ENCODE measurements around the gene B4GALT5.
A peak's percentile ranks its signal among the peaks of the same experiment; 100 is the strongest.
"Not testable (repeated sequence)": the region's sequence is repeated elsewhere in the genome, so short reads cannot be mapped to it uniquely, and the experiment has no call there.

Gene B4GALT5

GRCh38 chr20:49628280-49628679 is 85.4 kb downstream of the B4GALT5 start:
- peak; percentile 34 for DNase-seq (ENCODE audit: low read depth)

DNA sequence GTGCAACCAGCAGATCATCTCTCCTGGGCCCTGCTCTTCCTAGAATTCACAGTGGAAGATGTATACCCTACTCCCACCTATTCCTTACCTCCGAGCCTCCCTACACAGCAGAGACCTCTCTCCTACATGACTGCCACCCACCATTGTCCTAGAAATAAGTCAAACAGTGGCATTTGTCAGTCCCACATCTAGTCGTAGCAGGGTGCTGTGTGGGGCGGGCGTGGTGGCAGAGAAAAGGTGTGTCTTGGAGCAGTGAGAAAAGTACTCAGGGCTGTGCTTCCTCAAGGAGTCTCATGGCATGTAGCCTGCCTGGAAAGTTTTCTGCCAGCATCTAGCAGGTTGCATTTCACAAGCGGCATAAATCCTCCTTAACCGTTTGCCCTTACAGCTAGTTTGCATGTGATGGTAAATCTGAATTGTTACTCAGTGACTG is 86.3 kb downstream of the B4GALT5 start:
- no peak for DNase-seq (ENCODE audit: low read depth)

- DNase-seq (ENCODE audit: low read depth) = not testable (repeated sequence)
These were observed 88.7 kb downstream of the B4GALT5 start for GRCh38 chr20:49624988-49625387.

DNA sequence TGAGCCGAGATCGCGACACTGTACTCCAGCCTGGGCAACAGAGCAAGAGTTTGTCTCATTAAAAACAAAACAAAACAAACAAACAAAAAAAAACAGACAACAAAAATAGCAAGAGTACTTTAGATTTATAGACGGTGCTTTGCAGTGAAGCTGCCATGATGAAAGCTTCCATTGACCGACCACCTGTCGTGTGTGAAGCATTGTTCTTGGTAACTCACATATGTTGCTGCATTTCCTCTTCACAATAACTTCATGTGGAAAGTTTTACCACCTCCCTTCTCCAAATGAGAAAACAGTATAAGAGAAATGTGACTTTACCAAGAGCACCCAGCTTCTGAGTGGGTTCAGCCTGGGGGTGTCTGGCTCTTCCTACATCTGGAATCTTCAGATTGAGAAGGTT is 89.4 kb downstream of the B4GALT5 start:
- DNase-seq (ENCODE audit: low read depth) = no peak

GRCh38 chr20:49622243-49622642 is 91.4 kb downstream of the B4GALT5 start:
- DNase-seq (ENCODE audit: low read depth) = no peak

- no peak for DNase-seq (ENCODE audit: low read depth)
These were observed 93.1 kb downstream of the B4GALT5 start for GRCh38 chr20:49620364-49621240.

GRCh38 chr20:49619113-49620048 is 94.3 kb downstream of the B4GALT5 start:
- no peak for DNase-seq (ENCODE audit: low read depth)

GRCh38 chr20:49618289-49618688 is 95.4 kb downstream of the B4GALT5 start:
- DNase-seq (ENCODE audit: low read depth) = no peak

- DNase-seq (ENCODE audit: low read depth) = not testable (repeated sequence)
These were observed 96.3 kb downstream of the B4GALT5 start for GRCh38 chr20:49617394-49617793.

- no peak for DNase-seq (ENCODE audit: low read depth)
These were observed 97.3 kb downstream of the B4GALT5 start for GRCh38 chr20:49616154-49617007.

DNA sequence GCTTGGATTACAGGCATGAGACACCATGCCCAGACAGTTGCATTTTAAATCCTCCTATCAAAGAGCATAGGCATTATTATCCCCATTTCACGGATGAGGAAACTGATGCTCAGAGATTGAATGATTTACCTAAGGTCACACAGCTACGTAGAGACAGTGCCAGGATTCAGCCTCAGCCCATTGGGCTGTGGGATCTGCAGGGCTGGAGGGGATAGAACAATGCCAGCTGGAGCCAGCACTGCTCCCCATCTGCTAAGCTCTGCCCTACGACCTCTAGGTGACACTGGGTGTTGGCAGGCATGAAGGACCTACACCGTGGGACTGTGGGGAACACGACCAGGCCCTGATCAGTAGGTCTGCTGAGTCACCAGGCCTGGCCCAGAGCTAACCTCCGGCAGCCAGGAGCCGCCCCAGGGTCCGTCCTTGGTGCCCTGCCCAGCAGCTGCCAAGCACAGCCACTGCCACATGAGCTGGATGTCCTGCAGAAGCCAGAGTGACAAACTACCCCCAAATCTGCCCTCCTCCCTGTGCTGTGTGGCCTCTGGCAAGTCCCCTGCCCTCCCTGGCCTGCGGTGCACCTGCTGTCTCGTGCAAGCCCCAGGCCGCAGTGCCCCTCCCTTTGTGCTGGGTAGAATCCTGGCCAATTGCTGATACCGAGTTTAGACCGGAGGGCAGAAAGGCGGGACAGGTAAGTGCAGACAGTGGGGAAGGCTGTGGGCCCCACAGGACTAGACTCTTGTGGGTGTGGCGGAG is 98.1 kb downstream of the B4GALT5 start:
- DNase-seq (ENCODE audit: low read depth) = peak; percentile 46

DNA sequence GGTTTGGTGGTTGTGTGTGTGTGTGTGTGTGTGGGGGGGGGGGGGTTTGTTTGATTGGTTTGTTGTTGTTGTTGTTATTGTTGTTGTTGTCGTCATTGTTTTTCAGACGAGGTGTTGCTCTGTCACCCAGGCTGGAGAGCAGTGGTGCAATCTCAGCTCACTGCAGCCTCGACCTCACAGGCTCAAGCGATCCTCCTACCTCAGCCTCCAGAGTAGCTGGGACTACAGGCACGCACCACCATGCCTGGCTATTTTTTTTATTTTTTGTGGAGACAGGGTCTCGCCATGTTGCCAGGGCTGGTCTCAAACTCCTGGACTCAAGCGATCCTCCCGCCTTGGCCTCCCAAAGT is 98.7 kb downstream of the B4GALT5 start:
- not testable (repeated sequence) for DNase-seq (ENCODE audit: low read depth)

DNA sequence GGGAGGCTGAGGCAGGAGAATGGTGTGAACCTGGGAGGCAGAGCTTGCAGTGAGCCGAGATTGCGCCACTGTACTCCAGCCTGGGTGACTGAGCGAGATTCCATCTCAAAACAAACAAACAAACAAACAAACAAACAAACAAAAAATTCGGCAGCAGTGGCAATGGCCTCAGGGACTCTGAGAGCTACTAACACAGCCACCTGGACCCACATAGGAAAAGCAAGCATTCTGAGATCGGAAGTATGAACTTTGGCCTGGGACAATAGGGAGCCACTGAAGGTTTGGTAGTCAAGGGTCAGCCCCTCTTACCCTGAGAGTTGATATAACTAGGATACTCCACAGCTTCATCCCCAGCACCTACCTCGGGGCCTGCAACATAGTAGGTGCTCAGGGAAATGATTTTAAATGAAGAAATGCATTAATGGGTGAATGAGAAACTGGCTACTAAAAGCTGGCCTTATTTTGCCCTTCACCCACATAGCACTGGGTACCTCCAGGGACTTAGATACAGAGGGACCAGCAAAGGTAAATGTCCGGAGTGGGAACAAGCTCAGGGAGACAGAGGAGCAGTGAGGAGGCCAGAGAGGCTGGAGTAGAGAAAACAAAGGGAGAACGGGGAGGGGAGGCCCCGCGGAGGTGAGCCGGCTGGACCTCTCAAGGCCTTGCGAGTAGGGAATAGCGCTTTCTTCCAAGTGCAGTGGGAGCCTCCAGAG is 99.2 kb downstream of the B4GALT5 start:
- no peak for DNase-seq (ENCODE audit: low read depth)

- DNase-seq (ENCODE audit: low read depth) = no peak
These were observed 101.4 kb downstream of the B4GALT5 start for GRCh38 chr20:49612127-49612738.

GRCh38 chr20:49611539-49612126 is 102.0 kb downstream of the B4GALT5 start:
- DNase-seq (ENCODE audit: low read depth) = not testable (repeated sequence)

DNA sequence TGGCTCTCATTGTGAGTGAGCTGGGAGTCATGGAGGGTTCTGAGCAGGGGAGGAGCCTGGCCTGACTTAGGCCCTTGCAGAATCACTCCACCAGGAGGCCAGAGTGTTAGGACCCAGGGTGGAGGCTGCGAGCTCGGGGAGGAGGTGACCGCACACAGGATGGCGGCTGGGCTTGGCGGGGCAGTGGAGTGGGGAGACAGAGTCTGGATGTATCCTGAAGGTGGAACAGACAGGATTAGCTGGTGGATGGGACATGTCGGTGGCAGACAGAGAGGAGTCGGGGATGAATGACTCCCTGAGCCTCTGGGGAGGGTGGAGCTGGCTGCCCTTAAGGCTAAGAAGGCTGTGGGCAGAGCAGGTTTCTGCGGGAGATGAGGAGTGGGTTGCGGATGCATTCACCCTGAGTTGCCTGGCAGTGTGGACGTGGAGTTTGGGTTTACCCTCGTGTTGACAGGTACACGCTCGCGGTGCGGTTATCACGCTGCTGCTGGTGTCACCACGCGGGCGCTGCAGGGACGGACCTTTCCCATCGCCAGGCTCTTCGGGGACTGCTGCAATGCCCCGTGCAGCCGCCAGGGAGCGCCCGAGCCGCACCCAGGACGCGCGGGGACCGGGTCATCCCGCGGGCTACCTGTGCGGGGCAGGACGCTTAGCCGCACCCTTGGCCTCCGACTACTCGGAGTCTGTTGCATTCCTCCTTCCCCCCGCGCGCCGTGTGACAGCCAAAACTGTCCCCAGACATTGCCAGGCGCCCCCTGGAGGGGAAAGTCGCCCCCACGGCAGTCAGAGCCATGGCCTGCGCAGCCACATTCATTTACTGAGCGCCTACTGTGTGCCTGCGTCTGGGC is 102.8 kb downstream of the B4GALT5 start:
- DNase-seq (ENCODE audit: low read depth) = peak; percentile 54

DNA sequence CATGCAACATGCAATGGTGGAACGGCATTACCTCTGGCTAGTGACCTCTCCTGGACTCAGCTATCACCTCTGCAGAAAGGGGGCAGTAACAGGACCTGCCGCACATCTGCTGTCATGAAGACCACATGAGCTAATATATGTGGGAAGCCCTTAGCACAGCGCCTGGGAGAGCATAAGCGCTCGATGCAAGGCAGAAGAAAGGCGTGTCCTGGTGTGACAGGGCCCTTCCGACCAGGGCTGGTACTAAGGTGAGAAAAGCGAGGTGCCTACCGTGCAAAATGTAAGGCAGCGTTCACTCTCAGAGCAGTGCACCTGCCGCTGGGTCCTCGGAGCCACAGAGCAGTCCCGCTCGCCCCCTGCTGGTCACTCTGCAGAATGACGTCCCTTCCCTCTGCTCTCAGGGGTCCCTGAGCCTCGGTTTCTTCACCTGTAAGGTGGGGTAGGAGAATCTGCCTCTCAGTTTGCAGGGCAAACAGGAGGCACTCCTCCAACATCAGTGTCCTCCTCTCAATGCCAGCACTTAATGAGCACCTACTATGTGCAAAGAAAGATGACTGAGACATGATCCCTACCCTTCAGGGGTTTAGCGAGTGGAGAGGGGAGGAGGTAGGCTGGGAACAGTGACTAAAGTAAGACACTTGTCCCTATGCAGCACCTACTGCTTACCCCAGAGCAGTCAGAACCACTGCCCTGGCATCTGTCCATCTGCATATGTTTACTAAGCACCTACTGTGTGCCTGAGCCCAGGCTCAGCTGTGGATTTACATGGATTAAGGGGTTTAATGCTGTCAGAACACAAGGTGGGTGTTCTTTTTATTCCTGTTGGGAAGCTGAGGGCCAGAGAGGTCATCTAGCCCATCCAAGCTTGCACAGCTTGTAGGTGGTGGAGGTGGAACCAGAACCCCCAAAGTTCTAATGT is 104.7 kb downstream of the B4GALT5 start:
- DNase-seq (ENCODE audit: low read depth) = peak; percentile 59

DNA sequence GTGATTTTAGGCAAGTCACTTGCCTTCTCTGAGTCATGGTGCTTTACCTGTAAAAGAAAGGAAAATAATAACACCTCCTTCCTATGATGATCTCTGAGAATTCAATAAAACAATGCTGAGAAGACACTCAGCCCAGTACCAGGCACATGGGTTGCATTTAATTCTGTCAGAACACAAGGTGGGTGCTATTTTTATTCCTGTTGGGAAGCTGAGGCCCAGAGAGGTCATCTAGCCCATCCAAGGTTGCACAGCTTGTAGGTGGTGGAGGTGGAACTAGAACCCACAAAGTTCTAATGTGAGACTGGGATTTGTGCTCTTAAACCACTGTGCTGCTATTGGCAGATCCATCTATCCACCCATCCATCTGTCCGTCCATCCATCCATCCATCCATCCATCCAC is 106.1 kb downstream of the B4GALT5 start:
- DNase-seq (ENCODE audit: low read depth) = no peak
